GM12892 (cell line): ENCODE measurements around the gene PIK3CB.

Source experiments
- POLR2A ChIP-seq: IDR thresholded peaks from 2 replicates; pipeline ENCODE4 v1.6.1; 2011; ENCODE audit warnings: low read depth, low read length, control low read depth
- POLR2AphosphoS5 ChIP-seq: IDR thresholded peaks from 2 replicates; pipeline ENCODE4 v1.6.1; 2011; ENCODE audit warnings: low read depth, low read length, control low read depth
- TAF1 ChIP-seq: IDR thresholded peaks from 2 replicates; pipeline ENCODE4 v1.6.1; 2011; ENCODE audit warnings: low read depth, mild to moderate bottlenecking, control low read depth, low read length, borderline replicate concordance

DNA sequence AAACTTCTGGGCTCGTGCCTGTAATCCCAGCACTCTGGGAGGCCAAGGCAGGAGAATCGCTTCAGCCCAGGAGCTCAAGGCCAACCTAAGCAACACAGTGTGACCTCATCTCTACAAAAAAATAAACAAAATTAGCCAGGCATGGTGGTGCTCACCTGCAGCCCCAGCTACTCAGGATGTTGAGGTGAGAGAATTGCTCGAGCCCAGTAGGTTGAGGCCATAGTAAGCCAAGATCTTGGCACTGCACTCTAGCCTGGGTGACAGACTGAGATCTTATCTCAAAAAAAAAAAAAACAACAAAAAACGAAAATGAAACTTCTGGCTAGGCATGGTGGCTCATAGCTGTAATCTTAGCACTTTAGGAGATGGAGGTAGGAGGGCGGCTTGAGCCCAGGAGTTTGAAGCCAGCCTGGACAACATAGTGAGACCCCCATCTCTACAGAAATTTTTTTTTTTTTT lies 53.7 kb downstream of the PIK3CB start:
- no peak for TF ChIP-seq POLR2A
- no peak for TF ChIP-seq POLR2AphosphoS5
- no peak for TF ChIP-seq TAF1
